HG03439 (cell line): ENCODE data around the gene STAB1.

Source experiments
- ATAC-seq: cut with Tn5 transposase; IDR thresholded peaks from one replicate; pipeline ENCODE4 v1.9.1; 2021; ENCODE audit warnings: mild to moderate bottlenecking, moderate library complexity; ENCODE audit not compliant: unreplicated experiment

The STAB1 gene

DNA sequence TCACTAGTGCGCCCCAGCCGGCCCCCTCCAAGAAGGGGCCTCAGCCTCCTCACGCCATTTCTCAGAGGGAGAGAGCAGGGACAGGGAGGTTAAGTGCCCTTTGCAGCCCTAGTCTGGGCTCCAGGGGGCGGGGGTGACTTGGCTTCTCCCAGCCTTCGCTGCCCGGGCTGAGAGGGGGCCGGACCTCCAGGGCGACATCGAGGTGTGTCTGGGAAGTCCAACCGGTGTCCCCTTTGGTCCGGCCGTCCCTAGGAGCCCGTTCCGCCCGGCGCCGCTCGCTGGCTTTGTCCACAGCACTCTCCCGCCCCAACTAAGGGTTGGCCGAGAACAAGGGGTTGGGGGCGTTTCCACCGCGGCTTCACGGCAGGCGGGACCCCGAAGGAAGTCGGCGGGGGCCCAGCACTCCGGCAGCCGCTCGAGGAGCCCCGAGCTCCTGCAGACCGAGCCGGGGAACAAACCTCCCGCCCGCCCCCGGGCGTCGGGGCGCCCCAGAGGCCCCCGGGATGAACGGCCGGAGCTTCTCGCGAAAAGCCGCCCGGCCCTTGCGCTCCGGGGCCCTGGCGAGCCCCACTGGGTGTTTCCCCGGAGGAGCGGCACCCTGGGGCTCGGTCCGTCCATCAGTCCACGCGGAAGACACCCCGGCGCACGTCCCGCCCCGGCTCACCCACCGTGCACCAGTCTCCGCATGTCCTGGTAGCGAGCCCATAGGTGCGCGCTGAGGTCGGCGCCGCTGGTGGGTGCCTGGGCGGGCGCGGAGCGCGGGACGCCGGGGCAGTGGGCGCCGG is 37.9 kb downstream of the STAB1 start:
- no peak for ATAC-seq

DNA sequence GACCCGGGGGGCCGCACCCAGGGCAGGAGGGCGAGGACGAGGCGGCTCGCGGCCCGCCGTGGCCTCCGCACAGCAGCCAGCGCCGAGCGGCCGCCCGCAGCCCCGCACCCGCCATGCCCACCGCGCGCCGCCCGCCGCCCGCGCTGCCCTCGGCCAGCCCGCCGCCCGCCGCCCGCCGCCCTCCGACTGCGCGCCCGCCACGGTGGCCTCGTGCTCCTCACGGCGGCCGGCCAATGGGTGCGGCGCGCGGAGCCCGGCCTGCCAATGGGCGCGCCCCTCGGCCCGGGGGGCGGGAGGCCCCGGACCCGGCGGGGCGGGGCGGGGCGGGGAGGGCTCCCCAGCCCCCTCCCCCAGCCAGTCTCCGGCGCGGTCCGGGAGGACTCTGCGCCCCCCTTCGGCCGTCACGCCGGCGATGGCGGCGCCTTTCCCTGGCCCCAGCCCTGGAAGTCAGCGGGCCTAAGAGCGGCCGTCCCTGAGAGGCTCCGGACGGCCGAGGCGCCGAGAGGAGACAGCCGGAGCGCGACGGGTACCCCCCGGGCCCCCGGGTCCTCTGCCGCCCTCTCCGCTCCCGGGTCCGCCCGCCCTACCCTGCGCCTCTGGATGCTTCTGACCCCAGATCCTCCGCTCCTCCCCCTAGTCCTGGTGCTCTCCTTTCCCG is 38.6 kb downstream of the STAB1 start, which contains the start of gene NT5DC2:
Gene NT5DC2 (minus strand): TSS at position 235 of the 658 bp plus-strand sequence. CDS start 120 bp downstream, at position 115.
- ATAC-seq, result peak; percentile 37

DNA sequence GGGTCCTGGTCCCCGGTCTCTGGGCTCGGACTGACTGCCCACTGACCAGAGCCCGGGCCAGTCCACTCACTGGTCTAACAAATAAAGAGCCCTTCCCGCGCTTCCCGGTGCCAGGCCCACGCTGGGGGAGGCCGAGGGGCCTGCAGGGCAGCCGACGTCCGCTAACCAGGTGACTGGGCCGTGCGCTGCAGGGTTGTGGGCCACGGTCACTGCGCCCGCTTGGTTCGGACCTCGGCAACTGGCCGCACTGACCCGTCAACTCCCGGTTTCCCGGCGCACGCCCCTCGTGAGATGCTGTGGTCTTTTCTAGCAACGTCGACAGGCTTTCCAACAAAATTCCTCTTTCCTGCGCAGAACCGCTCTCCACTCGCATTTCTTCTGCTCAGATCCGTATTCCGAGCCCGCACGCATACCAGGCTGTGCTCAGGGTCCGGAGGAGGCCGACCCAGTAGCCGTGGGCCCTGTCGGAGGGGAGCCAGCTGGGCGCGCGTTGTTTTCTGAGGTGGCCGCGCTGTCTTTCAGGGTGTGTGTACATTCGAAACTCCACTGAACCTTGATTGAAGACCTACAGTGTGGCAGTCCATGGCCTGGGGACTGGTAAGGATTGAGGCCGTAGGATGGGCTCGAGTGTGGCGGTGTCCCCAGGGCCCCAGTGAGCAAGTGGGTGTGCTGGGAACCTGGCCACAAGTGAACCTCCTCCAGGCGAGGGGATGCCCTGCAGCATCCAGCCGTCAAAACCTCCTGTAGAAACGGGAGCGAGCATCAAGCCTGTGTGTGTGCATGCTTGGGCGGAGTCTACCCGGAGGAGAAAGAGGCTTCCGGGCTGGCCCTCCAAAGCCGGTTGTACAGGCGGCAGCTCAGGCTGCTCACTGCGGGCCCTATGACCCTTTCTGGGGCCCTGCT is 39.4 kb downstream of the STAB1 start:
- no peak for ATAC-seq

DNA sequence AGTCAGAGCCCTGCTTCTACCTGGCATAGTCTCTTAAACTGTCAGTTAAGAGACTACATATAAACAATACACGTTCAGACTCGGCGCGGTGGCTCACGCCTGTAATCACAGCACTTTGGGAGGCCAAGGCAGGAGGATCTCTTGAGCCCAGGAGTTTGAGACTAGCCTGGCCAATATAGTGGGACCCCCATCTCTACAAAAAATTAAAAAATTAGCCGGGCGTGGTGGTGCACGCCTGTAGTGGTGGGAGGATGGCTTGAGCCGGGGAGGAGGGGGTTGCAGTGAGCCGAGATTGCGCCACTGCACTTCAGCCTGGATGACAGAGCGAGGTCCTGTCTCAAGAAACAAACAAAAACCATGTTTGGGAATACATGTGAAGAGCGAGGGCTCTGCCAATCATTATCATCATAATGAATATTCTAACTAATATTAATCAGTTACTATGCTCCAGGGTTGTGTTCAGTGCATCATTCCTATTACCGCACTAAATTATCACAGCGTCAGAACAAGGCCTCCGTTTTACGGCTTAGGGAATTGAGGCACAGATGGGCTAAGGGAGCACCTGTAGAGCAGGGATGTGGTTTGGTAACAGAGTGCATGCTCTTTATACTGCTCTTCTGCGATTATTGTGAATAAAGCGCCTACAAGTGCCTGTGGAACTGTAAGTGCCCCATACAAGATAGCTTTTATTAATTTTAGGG is 40.4 kb downstream of the STAB1 start:
- ATAC-seq, result no peak

DNA sequence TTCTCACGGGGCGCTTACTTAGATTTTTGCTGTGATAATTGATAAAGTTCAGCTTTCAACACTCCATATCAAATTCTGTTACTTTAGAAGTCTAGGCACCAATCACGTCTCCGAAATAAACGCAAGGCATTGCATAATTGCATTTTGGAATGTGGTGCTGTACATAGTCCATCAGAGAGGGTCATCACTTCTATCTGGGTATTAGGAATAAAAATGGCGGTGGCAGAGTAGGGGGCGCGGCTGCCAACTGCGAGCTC is 40.9 kb downstream of the STAB1 start:
- ATAC-seq, result no peak

DNA sequence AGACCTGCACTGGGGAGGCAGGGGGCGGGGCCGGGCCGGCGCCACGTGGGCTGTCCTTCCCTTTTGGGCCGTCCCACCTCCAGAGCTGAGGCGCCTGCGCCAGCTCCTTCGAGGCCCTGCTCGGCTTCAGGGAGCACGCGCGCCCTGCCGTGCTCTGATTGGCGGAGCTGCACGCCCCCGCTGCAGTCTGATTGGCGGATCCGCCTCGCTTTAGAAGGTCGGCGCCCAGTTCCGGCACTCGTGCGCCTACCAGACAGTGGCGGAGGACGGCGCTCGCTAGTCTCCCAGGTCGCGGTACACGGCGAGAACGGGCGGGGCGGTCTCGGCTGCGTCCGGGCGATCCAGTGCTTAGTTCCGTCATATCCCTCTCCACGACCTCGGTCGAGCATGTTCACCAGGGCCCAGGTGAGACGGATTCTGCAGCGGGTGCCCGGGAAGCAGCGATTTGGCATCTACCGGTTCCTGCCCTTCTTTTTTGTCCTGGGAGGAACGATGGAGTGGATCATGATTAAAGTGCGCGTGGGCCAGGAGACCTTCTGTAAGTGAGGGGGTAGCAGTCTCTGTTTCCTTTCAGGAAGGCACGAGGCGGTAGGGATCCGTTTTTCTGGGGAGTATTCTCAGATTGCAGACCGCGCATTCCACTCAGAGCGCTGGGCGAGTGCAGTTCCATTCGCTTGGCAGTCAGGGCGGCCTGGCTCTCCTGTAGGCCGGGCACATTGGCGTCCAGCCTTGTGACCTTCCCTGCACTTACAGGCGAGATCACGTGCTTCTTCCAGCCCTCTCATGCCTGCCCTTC is 41.4 kb downstream of the STAB1 start, which contains the start of gene UQCC5:
Gene UQCC5 (plus strand): TSS at position 237 of the 796 bp plus-strand sequence. CDS start 151 bp downstream, at position 388.
- peak; percentile 85 for ATAC-seq

DNA sequence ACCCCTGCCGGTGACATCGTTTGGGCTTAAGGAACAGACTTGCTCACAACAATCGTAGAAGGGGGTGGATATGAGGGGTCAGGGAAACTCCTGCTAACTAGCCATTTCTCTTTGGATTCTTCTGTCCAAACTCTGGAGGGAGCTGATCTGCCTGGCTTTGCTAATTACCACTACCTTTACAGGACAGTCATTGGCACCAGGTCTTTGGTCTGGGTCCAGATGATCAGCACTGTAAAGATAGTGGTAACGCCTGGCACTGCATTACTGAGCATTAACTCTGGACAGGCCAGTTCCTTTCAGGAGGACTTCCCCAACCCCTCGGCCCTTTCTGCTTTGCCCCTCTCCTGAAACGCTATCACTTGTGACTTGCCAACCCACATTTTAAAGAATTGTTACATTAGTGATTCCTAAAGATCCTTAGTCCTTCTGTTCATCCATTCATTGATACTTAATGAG is 42.1 kb downstream of the STAB1 start:
- no peak for ATAC-seq

DNA sequence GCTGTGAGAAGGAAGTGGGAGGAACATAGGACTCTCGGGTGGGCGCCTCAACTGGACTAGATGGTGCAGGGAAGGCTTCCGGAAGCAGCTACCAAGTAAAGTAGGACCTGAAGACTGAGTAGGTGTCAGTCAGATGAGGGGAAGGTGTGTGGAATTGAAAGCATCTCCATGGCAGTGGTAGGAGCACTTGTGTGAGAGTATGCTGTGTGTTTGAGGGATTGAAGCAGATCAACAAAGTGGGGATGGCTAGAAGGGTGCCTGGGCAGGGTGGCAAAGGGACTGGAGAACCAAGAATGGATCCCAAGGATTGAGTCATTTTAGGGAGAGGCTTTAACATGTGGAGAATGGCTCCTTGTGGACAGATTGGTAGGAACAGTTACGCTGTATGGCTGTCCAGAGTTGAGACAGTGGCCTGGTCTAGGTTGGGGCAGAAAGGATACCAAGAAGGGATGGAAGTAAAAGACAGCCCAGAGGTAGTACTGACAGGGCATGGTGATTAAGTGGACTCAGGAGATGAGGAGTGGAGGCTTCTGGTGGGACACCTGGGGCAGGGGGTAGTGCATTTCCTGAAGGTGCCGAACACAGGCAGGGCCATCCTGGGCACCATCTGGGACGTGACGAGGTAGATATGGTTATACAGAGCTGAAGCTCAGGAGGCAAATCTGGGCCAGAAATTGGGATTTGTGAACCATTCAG is 42.7 kb downstream of the STAB1 start:
- no peak for ATAC-seq

DNA sequence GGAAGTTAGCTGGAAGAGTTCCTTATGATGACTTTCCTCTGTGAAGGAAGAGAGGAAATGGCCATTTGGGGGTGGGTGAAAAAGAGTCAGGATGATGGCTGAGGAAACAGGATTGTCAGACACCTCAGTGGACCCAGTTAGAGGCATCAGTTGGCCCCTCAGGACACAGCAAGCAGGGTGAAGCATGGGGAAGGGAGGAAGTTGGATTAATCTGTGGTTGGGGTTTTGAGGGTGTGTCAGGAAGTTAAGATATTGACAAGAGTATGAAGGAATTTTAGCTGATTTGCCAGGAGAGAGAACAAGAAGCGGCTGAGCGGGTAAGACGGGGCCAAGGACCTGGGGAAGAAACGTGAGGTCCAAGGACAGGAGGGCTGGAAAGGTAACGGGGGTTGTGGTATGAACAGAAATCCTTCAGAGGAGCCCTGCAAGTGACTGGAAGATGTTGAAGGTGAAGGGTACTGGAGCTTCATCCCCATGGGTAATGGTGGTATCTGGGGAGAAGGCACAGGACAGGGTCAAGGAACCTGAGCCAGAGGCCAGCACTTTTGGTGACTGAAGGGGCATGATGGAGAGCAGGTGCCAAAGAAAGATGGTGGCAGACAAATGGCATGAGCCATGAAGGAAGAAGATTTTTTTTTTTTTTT is 44.0 kb downstream of the STAB1 start:
- no peak for ATAC-seq

DNA sequence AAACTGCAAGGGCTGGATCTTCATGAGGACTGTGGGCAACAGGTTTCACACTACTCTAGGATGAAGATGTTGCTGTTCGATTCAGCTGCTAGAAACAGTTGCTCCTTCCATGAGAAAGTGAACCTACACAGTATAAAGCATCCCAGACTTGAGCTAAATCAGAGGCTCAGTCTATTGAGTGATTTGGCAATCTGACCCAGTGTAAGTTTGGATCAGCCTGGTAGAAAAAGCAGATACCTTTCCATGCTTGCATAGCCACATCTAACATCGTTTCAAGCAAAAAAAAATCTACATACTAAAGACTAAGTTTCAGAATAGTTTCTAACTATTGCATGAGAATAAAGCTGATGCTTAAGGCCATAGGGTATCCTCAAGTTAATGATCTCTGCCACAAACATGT is 45.9 kb downstream of the STAB1 start:
- no peak for ATAC-seq

DNA sequence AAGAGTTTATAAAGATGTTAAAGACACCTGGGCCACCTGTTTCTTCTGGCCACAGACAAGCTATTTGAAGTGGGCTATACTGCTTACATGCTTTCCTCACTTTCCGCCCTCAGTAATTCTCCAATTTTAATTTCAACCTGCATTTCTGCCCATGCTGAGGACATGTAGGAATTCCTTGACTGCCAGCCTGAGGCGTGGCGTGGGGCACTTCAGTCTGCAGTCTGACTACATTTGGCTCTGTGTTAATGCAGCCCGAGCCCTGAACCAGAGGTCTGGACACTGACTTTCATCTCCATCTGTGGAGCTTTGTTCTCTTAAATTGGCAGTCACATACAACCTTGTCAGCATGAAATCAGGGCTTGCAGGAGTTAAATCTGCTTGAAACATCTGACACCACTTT is 49.8 kb downstream of the STAB1 start:
- ATAC-seq, result no peak

DNA sequence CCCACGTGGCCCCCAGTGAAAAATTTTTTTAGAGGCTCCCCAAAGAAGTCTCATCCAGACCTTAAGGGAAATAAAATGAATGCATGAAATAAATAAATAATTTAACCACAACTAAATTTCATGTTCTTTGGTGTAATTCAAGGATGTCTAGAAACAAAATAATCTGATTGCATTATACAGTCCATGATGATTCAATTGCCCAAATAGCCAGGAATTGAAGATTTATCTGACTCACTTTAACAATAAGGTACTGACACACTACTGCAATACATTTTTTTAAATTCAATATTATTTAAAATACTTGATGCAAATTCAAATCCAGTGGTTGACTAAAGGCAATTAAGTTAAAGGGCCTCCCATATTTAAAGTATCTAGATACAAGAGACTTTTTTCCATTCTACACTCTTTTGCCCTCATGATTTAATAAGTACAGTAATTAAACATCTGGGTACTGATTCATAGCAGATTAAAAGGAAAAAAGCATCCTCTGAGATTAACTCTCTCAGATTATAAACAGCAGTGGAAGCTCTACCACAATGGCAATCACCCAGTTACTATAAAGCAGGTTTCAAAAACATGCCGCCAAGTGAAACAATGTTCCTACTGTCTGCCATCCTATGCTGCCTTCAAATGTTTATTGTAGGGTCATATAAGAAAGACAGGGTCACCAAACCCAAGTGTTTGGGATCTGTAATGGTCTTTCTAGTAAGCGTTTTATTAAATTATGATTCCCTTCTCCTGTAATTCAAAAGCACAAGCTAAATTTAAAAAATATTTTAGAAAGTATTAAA is 51.2 kb downstream of the STAB1 start:
- ATAC-seq, result no peak

DNA sequence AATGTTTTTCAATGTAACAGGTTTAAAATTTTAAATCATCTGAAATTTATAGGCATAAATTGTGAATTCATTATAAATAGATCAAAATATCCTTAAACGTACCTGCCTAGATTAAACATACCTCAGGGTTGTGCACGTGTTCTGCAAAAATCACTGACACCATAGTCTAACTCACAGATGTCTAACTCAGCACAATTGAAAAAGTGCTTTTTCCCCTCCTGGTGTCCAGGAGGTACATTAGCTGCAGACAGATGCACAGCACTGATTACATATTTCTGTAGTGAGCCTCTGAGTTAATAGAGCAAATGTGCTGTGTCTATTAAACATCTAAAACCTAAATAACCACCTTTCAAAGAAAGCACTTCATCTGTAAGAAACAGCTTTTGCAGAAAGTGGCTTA is 52.0 kb downstream of the STAB1 start:
- no peak for ATAC-seq

DNA sequence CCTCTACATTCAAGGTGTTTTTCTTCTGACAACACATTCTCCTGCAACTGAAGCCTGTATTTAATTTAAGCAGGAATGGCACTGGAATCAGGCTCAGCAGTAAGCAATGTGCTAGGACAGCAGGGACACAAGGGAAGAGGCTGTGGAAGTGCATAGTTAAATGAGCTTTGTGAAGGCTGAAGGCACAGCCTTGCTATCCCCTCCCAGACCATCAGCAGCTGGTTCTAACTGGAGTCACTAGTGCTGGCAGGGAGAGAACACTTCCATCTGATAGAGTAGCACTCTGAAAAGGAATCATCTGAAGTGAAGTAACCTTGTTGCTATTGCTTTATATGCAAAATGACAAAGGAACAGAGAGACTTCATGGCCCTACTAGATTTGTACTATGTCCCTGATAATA is 56.0 kb downstream of the STAB1 start:
- no peak for ATAC-seq

DNA sequence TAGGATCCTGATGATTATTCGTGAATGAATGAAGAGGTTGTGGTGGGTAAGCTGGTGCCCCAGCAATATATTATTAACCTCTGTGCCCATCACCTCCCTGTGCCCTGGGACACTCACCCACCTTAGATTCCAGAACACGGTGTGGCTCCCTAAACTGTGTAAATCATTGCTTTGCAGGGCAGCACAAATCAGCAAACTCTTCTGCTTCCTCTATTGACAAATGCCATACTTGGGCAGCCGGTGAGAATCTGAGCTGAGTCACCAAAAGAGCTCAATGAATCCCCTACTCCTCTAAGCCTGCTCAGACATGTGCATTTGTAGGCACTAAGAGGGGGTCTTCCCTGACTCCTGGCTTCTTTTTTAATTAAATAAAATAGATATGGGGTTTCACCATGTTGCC is 57.0 kb downstream of the STAB1 start:
- ATAC-seq, result no peak

DNA sequence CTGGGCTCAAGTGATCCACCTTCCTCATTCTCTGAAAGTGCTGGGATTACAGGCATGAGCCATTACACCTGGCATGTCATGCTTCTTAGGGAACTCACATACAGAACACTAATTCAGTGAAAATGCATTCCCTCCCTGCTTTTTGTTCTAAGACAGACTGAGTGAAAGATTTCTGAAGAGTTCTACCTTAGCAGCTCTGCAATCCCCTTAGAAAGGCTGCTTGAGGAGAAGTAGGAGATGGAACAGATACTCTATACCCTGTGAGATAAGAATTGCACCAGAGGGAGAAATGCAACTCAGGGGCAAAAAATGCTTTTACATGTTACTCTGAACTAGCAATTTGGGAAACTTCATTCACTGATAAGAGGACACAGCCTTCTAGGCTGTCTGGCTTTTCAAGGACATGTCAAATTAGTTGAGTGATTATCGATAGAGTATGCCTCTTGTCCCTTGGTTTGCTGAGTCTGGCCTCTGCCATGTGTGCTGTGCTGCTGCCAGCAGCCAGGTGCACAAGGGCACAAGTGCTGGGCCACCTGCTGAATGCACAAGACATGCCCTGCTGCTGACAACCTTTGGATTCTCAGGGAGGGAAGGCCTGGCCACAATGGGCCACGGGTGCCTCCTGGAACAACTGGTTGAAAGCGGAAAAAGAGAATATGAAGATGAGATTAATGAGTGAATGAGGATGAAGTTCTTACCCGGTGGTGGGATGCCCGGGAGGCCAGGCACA is 59.1 kb downstream of the STAB1 start:
- ATAC-seq, result no peak

DNA sequence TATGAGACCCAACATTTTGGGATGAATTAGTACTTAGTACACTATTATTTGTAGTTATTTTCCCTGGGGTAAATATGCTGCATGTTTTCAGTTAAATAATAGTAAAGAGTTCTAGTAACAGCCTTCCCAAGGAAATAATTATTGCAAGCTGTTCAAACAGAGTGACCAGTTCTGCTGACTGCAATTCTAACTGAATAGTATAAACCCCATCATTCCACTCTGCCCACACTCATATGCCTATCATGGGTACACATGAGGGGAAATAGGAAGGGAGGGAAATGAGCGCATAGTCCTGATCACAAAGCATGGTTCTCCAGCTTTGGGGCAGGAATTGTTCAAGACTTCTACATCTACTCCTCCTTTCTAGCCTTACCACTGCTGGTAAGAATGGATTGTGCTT is 59.9 kb downstream of the STAB1 start:
- ATAC-seq, result no peak
